Glomerular visceral epithelial cell (primary cell): ENCODE results near the gene SRSF3.
"Not testable (repeated sequence)": the region's sequence is repeated elsewhere in the genome, so short reads cannot be mapped to it uniquely, and the experiment has no call there.

ENCODE experiments used
- DNase-seq: peaks from one replicate; pipeline ENCODE4 v3.0.0-alpha.2; 2016; ENCODE audit errors: extremely low spot score

SRSF3 gene

GRCh38 chr6:36649701-36650484 is 55.7 kb downstream of the SRSF3 start:
- DNase-seq, result peak; percentile 33

- no peak for DNase-seq
Observed at GRCh38 chr6:36650848-36651478, 56.8 kb downstream of the SRSF3 start.

GRCh38 chr6:36651659-36652379 is 57.7 kb downstream of the SRSF3 start:
- DNase-seq, result no peak

GRCh38 chr6:36654469-36654868 is 60.3 kb downstream of the SRSF3 start:
- DNase-seq, result not testable (repeated sequence)
